Measurements from ENCODE around the gene VSTM2B.

- TF ChIP-seq POLR2AphosphoS5 (IDR thresholded peaks at IDR 0.05; ENCODE audit: low read depth, low read length) (no peak), REST (IDR thresholded peaks at IDR 0.05; ENCODE audit: insufficient read depth in 1 of 2, low read depth in 2 of 2, low read length in 2 of 2) (no peak)
Measured at GRCh38 chr19:29603308-29603707, 77.5 kb downstream of the VSTM2B start.
